Lung (tissue), 12 donors: Measurements from ENCODE around the gene ADAM10. TPM values are rescaled to one million over a fixed set of nuclear protein-coding genes. Genes with fewer than 3 reads are reported as not detected.

ENCODE experiments used
- ATAC-seq: fragments of 200-7000 bp; cut with Tn5 transposase; one replicate; pipeline ENCODE4 v1.9.1; 2020; ENCODE audit warnings: moderate number of reproducible peaks; ENCODE audit not compliant: insufficient read depth, low FRiP score
- DNase-seq, 3 donors: peaks; one replicate each; pipeline ENCODE4 v3.0.0-alpha.2; 2013 to 2017
- H3K27ac ChIP-seq, 2 donors: one replicate each; pipeline ENCODE4 v1.5.1; 2013; ENCODE audit warnings: mild to moderate bottlenecking in 2 of 2, moderate library complexity in 2 of 2, control low read depth in 1 of 2, inconsistent platforms in 1 of 2, low read depth in 1 of 2, low read length in 1 of 2
- H3K27me3 ChIP-seq, 3 donors: one replicate each; pipeline ENCODE4 v1.5.1; 2013; ENCODE audit warnings: low read length in 2 of 3; ENCODE audit not compliant: control insufficient read depth in 3 of 3, insufficient read depth in 3 of 3
- H3K36me3 ChIP-seq, 4 donors: one replicate each; pipeline ENCODE4 v1.5.1; 2013; ENCODE audit warnings: low read length in 4 of 4, mild to moderate bottlenecking in 1 of 4, moderate library complexity in 1 of 4; ENCODE audit not compliant: control insufficient read depth in 4 of 4, insufficient read depth in 4 of 4
- H3K4me1 ChIP-seq, 5 donors: one replicate each; pipeline ENCODE4 v1.5.1; 2013; ENCODE audit warnings: low read length in 5 of 5, mild to moderate bottlenecking in 2 of 5, moderate library complexity in 1 of 5; ENCODE audit not compliant: control insufficient read depth in 5 of 5, insufficient read depth in 5 of 5
- H3K4me3 ChIP-seq: one replicate; pipeline ENCODE4 v1.5.1; 2013; ENCODE audit warnings: mild to moderate bottlenecking, control low read depth, moderate library complexity
- H3K9ac ChIP-seq, 2 donors: one replicate each; pipeline ENCODE4 v1.5.1; 2013; ENCODE audit warnings: low read length in 2 of 2, control low read depth in 1 of 2; ENCODE audit not compliant: insufficient read depth in 1 of 2
- H3K9me3 ChIP-seq, 4 donors: one replicate each; pipeline ENCODE4 v1.5.1; 2013; ENCODE audit warnings: low read length in 3 of 4, mild to moderate bottlenecking in 1 of 4, moderate library complexity in 1 of 4; ENCODE audit not compliant: control insufficient read depth in 4 of 4, insufficient read depth in 3 of 4
- CTCF ChIP-seq: IDR thresholded peaks from 2 replicates; pipeline ENCODE4 v1.5.1; 2012; ENCODE audit warnings: mild to moderate bottlenecking; ENCODE audit errors: control extremely low read depth, extremely low read depth
- WGBS, 2 donors: extraction: QIAGEN DNeasy Blood & Tissue Kit; methylation state at CpG; one replicate each; pipeline ENCODE4 v1.1.7; 2013; 5-methylcytosine and 5-hydroxymethylcytosine counted together
- polyA plus RNA-seq, 2 donors: library from polyadenylated mRNA; stranded (reverse); fragments of 200-250 nt; gene quantifications; one replicate each; pipeline ENCODE4 v1.2.1, GENCODE V29; 2013
- total RNA-seq, 2 donors: library from RNA; depleted of rRNA in 1 of 2; stranded (reverse); fragments of >200 nt in 1 of 2; gene quantifications; one replicate each; pipeline ENCODE4 v1.2.1, GENCODE V29; 2014 to 2021
- donor health status: control.
- donor health status: control.
- donor health status: Bipolar disorder and iron deficiency.
- donor health status: healthy.
- donor health status: DM: yes; HTN: yes; CAD: no.

The ADAM10 gene
- total and polyA plus RNA-seq, 4 donors, result 9.7 to 274 (median 88.6) TPM

GRCh38 chr15:58588096-58588495 lies 161.4 kb downstream of the ADAM10 start:
- TF ChIP-seq CTCF, result no peak
- ATAC-seq, result no peak
- no peak overlapping the region for H3K27ac ChIP-seq
- peaks cover 0 to 9% (median 0%) of the 10 kb centered on the region in 3 donors for H3K27me3 ChIP-seq
- WGBS, 2 donors, result 83 to 96% methylated on average over 1 of the region's 1 CpG
- H3K36me3 ChIP-seq, result no peaks in the 10 kb centered on the region
- no peak overlapping the region for H3K9ac ChIP-seq
- H3K4me1 ChIP-seq, result peaks cover 0 to 2% (median 0%) of the 10 kb centered on the region in 5 donors
- H3K9me3 ChIP-seq, result no peaks in the 10 kb centered on the region
- H3K4me3 ChIP-seq, result no peak overlapping the region
- no peak for DNase-seq

GRCh38 chr15:58587486-58587885 lies 162.0 kb downstream of the ADAM10 start:
- H3K4me1 ChIP-seq, result peaks cover 0 to 2% (median 0%) of the 10 kb centered on the region in 5 donors
- ATAC-seq, result no peak
- DNase-seq, result no peak
- H3K9me3 ChIP-seq, result no peaks in the 10 kb centered on the region
- peaks cover 0 to 9% (median 0%) of the 10 kb centered on the region in 3 donors for H3K27me3 ChIP-seq
- no peaks in the 10 kb centered on the region for H3K36me3 ChIP-seq
- no peak overlapping the region for H3K4me3 ChIP-seq
- no peak overlapping the region for H3K27ac ChIP-seq
- no peak for TF ChIP-seq CTCF
- WGBS, 2 donors, result 69 to 91% methylated on average over 4 of the region's 4 CpGs
- H3K9ac ChIP-seq, result no peak overlapping the region

GRCh38 chr15:58585693-58586443 lies 163.6 kb downstream of the ADAM10 start:
- H3K36me3 ChIP-seq, result no peaks in the 10 kb centered on the region
- no peak overlapping the region for H3K27ac ChIP-seq
- 87 to 92% methylated on average over 5 of the region's 5 CpGs for WGBS, 2 donors
- peaks cover 0 to 2% (median 0%) of the 10 kb centered on the region in 5 donors for H3K4me1 ChIP-seq
- DNase-seq (no peak), ATAC-seq (no peak)
- H3K9ac ChIP-seq, result no peak overlapping the region
- peaks cover 0 to 9% (median 0%) of the 10 kb centered on the region in 3 donors for H3K27me3 ChIP-seq
- H3K4me3 ChIP-seq, result no peak overlapping the region
- no peaks in the 10 kb centered on the region for H3K9me3 ChIP-seq
- TF ChIP-seq CTCF, result no peak
